Mesothelial cell of epicardium (in vitro differentiated cells): Measurements from ENCODE around the gene LIN28B. TPM values are rescaled to one million over a fixed set of nuclear protein-coding genes. Genes with fewer than 3 reads are reported as not detected.

Source experiments
- DNase-seq, 2 experiments: peaks; one replicate each; pipeline ENCODE4 v3.0.0; 2021; ENCODE audit warnings: low spot score in 2 of 2; ENCODE audit not compliant: unreplicated experiment in 2 of 2
- H3K27ac Mint-ChIP-seq: 2 replicates; pipeline ENCODE4 v1.8.0; 2021; ENCODE audit warnings: mixed read lengths
- H3K27me3 Mint-ChIP-seq: 2 replicates; pipeline ENCODE4 v1.8.0; 2021; ENCODE audit warnings: low read depth, mixed read lengths
- H3K36me3 Mint-ChIP-seq: 2 replicates; pipeline ENCODE4 v1.8.0; 2021; ENCODE audit warnings: mixed read lengths
- H3K4me1 Mint-ChIP-seq: 2 replicates; pipeline ENCODE4 v1.8.0; 2021; ENCODE audit warnings: mixed read lengths
- H3K4me3 Mint-ChIP-seq: 2 replicates; pipeline ENCODE4 v1.8.0; 2021; ENCODE audit warnings: mild to moderate bottlenecking, moderate library complexity, mixed read lengths
- H3K9me3 Mint-ChIP-seq: 2 replicates; pipeline ENCODE4 v1.8.0; 2021; ENCODE audit warnings: mixed read lengths
- CTCF ChIP-seq: fragments of 200-600 bp; sonication (generic); IDR thresholded peaks from one replicate; pipeline ENCODE4 v1.5.0; 2021; ENCODE audit warnings: antibody characterized with exemption; ENCODE audit not compliant: unreplicated experiment
- total RNA-seq: library from RNA; stranded (reverse); gene quantifications from 3 replicates; pipeline ENCODE4 v1.2.1, GENCODE V29; 2021

The LIN28B gene
- total RNA-seq, 1 donor from 2014 or later, result 19.3 TPM

- no peak overlapping the region for H3K4me3 Mint-ChIP-seq
- peak overlapping the region; percentile 97 for H3K27ac Mint-ChIP-seq
Measured at GRCh38 chr6:105041880-105042279, 85.0 kb downstream of the LIN28B start.

GRCh38 chr6:105042648-105043047 is 85.7 kb downstream of the LIN28B start:
- Mint-ChIP-seq H3K4me1 (peaks cover 30% of the 10 kb centered on the region), H3K27ac (peak overlapping the region; percentile 97), H3K36me3 (peaks cover 7% of the 10 kb centered on the region), H3K27me3 (no peaks in the 10 kb centered on the region), H3K4me3 (no peak overlapping the region), H3K9me3 (no peaks in the 10 kb centered on the region)
- no peak for DNase-seq
- no peak for TF ChIP-seq CTCF

More at GRCh38 chr6:105041880-105042279, 85.0 kb downstream of the LIN28B start:
- no peak for TF ChIP-seq CTCF
- no peaks in the 10 kb centered on the region for H3K9me3 Mint-ChIP-seq
- H3K27me3 Mint-ChIP-seq, result no peaks in the 10 kb centered on the region
- DNase-seq, result no peak
- peaks cover 7% of the 10 kb centered on the region for H3K36me3 Mint-ChIP-seq
- H3K4me1 Mint-ChIP-seq, result peaks cover 30% of the 10 kb centered on the region

- Mint-ChIP-seq H3K4me3 (no peak overlapping the region), H3K27ac (peak overlapping the region; percentile 34)
- TF ChIP-seq CTCF, result no peak
Measured at GRCh38 chr6:105043979-105044378, 87.1 kb downstream of the LIN28B start.

GRCh38 chr6:105045526-105045925 is 88.6 kb downstream of the LIN28B start:
- Mint-ChIP-seq H3K4me1 (peaks cover 18% of the 10 kb centered on the region), H3K9me3 (peaks cover 14% of the 10 kb centered on the region), H3K27me3 (no peaks in the 10 kb centered on the region), H3K36me3 (peaks cover 25% of the 10 kb centered on the region), H3K27ac (no peak overlapping the region), H3K4me3 (no peak overlapping the region)
- no peak for TF ChIP-seq CTCF
- DNase-seq, result no peak

More at GRCh38 chr6:105043979-105044378, 87.1 kb downstream of the LIN28B start:
- Mint-ChIP-seq H3K27me3 (no peaks in the 10 kb centered on the region), H3K4me1 (peaks cover 18% of the 10 kb centered on the region), H3K9me3 (peaks cover 7% of the 10 kb centered on the region), H3K36me3 (peaks cover 19% of the 10 kb centered on the region)
- no peak for DNase-seq

GRCh38 chr6:105051941-105052471 is 95.1 kb downstream of the LIN28B start:
- H3K27me3 Mint-ChIP-seq, result no peaks in the 10 kb centered on the region
- H3K9me3 Mint-ChIP-seq, result peaks cover 53% of the 10 kb centered on the region
- no peak for DNase-seq
- H3K36me3 Mint-ChIP-seq, result peaks cover 53% of the 10 kb centered on the region
- peaks cover 5% of the 10 kb centered on the region for H3K4me1 Mint-ChIP-seq
- H3K27ac Mint-ChIP-seq, result peak overlapping the region; percentile 26
- no peak for TF ChIP-seq CTCF
- no peak overlapping the region for H3K4me3 Mint-ChIP-seq

- no peak overlapping the region for H3K27ac Mint-ChIP-seq
- peaks cover 23% of the 10 kb centered on the region for H3K4me1 Mint-ChIP-seq
- no peak for TF ChIP-seq CTCF
- H3K9me3 Mint-ChIP-seq, result peaks cover 36% of the 10 kb centered on the region
- no peak for DNase-seq
- H3K36me3 Mint-ChIP-seq, result peaks cover 35% of the 10 kb centered on the region
- H3K27me3 Mint-ChIP-seq, result no peaks in the 10 kb centered on the region
- H3K4me3 Mint-ChIP-seq, result no peak overlapping the region
Measured at GRCh38 chr6:105056646-105057045, 99.7 kb downstream of the LIN28B start.
